DOHH2 (cell line): ENCODE measurements around the gene ZCWPW1.

Experiments used
- CTCF ChIP-seq: fragments of 200-600 bp; sonication (generic); IDR thresholded peaks from one replicate; pipeline ENCODE4 v1.5.1; 2014; ENCODE audit warnings: antibody characterized with exemption, mild to moderate bottlenecking, low read depth, low read length; ENCODE audit not compliant: poor library complexity, severe bottlenecking
- EZH2phosphoT487 ChIP-seq: fragments of 200-600 bp; sonication (generic); IDR thresholded peaks from 2 replicates; pipeline ENCODE4 v1.6.1; 2017; ENCODE audit warnings: borderline replicate concordance, mild to moderate bottlenecking, antibody characterized with exemption, low read length, moderate library complexity, mixed read lengths

GRCh38 chr7:100367251-100367620, 61.3 kb downstream of the ZCWPW1 start:
- TF ChIP-seq CTCF (no peak), EZH2phosphoT487 (no peak)
